IMR-90 (cell line): ENCODE measurements around the gene MARS1. TPM values are rescaled to one million over a fixed set of nuclear protein-coding genes. Genes with fewer than 3 reads are reported as not detected.

Experiments used
- ATAC-seq: fragments of 200-7000 bp; cut with Tn5 transposase; 2 replicates; pipeline ENCODE4 v1.9.1; 2020; ENCODE audit warnings: low read depth, mild to moderate bottlenecking, moderate library complexity
- BruUV-seq: library from RNA; stranded (reverse); fragments of 400-500 nt; replicated peaks from 2 replicates; lab custom pipeline; 2021; lab: Mats Ljungman, UMichigan
- CTCF ChIA-PET: fragments of 300-600 bp; formaldehyde crosslinking; extraction: SDS; loops from one replicate; lab custom pipeline; 2021; ENCODE audit warnings: antibody characterized with exemption; lab: Yijun Ruan, JAX
- POLR2A ChIA-PET: fragments of 300-600 bp; sonication (Branson Sonifier 250); formaldehyde crosslinking; loops from one replicate; lab custom pipeline; 2022; ENCODE audit warnings: antibody characterized with exemption; ENCODE audit not compliant: unreplicated experiment; lab: Charles Lee
- DNase-seq: peaks from one replicate; pipeline ENCODE4 v3.0.0; 2013
- H2AFZ ChIP-seq: replicated peaks from 2 replicates; pipeline ENCODE3; 2013; ENCODE audit warnings: low read length, mild to moderate bottlenecking; ENCODE audit not compliant: poor library complexity
- H2AK5ac ChIP-seq: 2 replicates; pipeline ENCODE4 v1.6.1; 2013; ENCODE audit warnings: low read depth, low read length, inconsistent platforms
- H2AK9ac ChIP-seq: replicated peaks from 2 replicates; pipeline ENCODE3; 2013; ENCODE audit warnings: mild to moderate bottlenecking, low read depth, low read length, moderate library complexity; ENCODE audit not compliant: poor library complexity
- H2BK120ac ChIP-seq: 2 replicates; pipeline ENCODE4 v1.6.1; 2013; ENCODE audit warnings: low read depth, low read length, inconsistent platforms
- H2BK15ac ChIP-seq: 3 replicates; pipeline ENCODE4 v1.6.1; 2013; ENCODE audit warnings: low read depth, low read length, inconsistent platforms
- H2BK20ac ChIP-seq: 2 replicates; pipeline ENCODE4 v1.6.1; 2013; ENCODE audit warnings: low read depth, mild to moderate bottlenecking, inconsistent platforms, low read length, moderate library complexity
- H2BK5ac ChIP-seq: 2 replicates; pipeline ENCODE4 v1.6.1; 2013; ENCODE audit warnings: mild to moderate bottlenecking, low read depth, low read length, inconsistent platforms; ENCODE audit not compliant: poor library complexity, severe bottlenecking
- H3K14ac ChIP-seq: replicated peaks from 2 replicates; pipeline ENCODE4 v1.6.1; 2013; ENCODE audit warnings: low read depth, low read length, inconsistent platforms
- H3K18ac ChIP-seq: 2 replicates; pipeline ENCODE4 v1.6.1; 2013; ENCODE audit warnings: low read depth, low read length, control low read depth
- H3K23ac ChIP-seq: 2 replicates; pipeline ENCODE4 v1.6.1; 2013; ENCODE audit warnings: low read depth, low read length, inconsistent platforms
- H3K27ac ChIP-seq: 2 replicates; pipeline ENCODE4 v1.5.1; 2013; ENCODE audit warnings: mild to moderate bottlenecking, control low read depth, low read length; ENCODE audit not compliant: insufficient read depth
- H3K27me3 ChIP-seq: 2 replicates; pipeline ENCODE4 v1.6.1; 2013; ENCODE audit warnings: low read length; ENCODE audit not compliant: control insufficient read depth, insufficient read depth
- H3K36me3 ChIP-seq: 2 replicates; pipeline ENCODE4 v1.6.1; 2013; ENCODE audit warnings: low read length, mixed read lengths; ENCODE audit not compliant: control insufficient read depth, insufficient read depth
- H3K4ac ChIP-seq: 2 replicates; pipeline ENCODE4 v1.6.1; 2013; ENCODE audit warnings: low read depth, low read length, inconsistent platforms
- H3K4me1 ChIP-seq: 2 replicates; pipeline ENCODE4 v1.6.1; 2013; ENCODE audit warnings: low read length, mixed read lengths; ENCODE audit not compliant: control insufficient read depth, insufficient read depth
- H3K4me2 ChIP-seq: 2 replicates; pipeline ENCODE4 v1.6.1; 2013; ENCODE audit warnings: low read depth, mild to moderate bottlenecking, control low read depth, low read length, moderate library complexity
- H3K4me3 ChIP-seq: 2 replicates; pipeline ENCODE4 v1.5.1; 2013; ENCODE audit warnings: low read depth, mild to moderate bottlenecking, control low read depth, low read length, moderate library complexity; ENCODE audit not compliant: insufficient read depth
- H3K56ac ChIP-seq: 2 replicates; pipeline ENCODE4 v1.6.1; 2013; ENCODE audit warnings: low read length, inconsistent platforms; ENCODE audit not compliant: insufficient read depth; ENCODE audit errors: extremely low read depth
- H3K79me1 ChIP-seq, 2 experiments: 2 replicates each; pipeline ENCODE4 v1.6.1; 2013; ENCODE audit warnings: low read length in 2 of 2, inconsistent platforms in 1 of 2, low read depth in 1 of 2
- H3K9ac ChIP-seq: 2 replicates; pipeline ENCODE4 v1.6.1; 2013; ENCODE audit warnings: low read depth, low read length, control low read depth
- H3K9me1 ChIP-seq: 2 replicates; pipeline ENCODE4 v1.6.1; 2013; ENCODE audit warnings: low read length, inconsistent platforms; ENCODE audit not compliant: insufficient read depth
- H3K9me3 ChIP-seq: 2 replicates; pipeline ENCODE4 v1.6.1; 2013; ENCODE audit warnings: low read length; ENCODE audit not compliant: control insufficient read depth, insufficient read depth
- H4K20me1 ChIP-seq: 2 replicates; pipeline ENCODE4 v1.6.1; 2013; ENCODE audit warnings: low read length, inconsistent platforms; ENCODE audit not compliant: insufficient read depth
- H4K5ac ChIP-seq: 2 replicates; pipeline ENCODE4 v1.6.1; 2013; ENCODE audit warnings: mild to moderate bottlenecking, low read depth, low read length, control low read depth
- H4K8ac ChIP-seq, 2 experiments: 2 replicates each; pipeline ENCODE4 v1.6.1; 2013; ENCODE audit warnings: low read depth in 2 of 2, low read length in 2 of 2, control low read depth in 1 of 2, inconsistent platforms in 1 of 2
- H4K91ac ChIP-seq: 2 replicates; pipeline ENCODE4 v1.6.1; 2013; ENCODE audit warnings: low read depth, low read length, inconsistent platforms; ENCODE audit not compliant: insufficient read depth
- WGBS, 2 experiments: methylation state at CpG; one replicate each; pipeline versions ENCODE4 v1.1.5 to v1.1.7; 2013; ENCODE audit warnings: missing lambda C conversion rate in 2 of 2; ENCODE audit not compliant: insufficient read length in 1 of 2; ENCODE audit errors: extremely low coverage in 2 of 2; 5-methylcytosine and 5-hydroxymethylcytosine counted together
- dilution Hi-C: fragments of 300-500 bp; cut with HindIII; formaldehyde crosslinking; loops from one replicate; pipeline ENCODE4 v1.14.3; 2018; ENCODE audit warnings: low sequenced_read_pairs; ENCODE audit not compliant: unreplicated experiment
- in situ Hi-C: fragments of 300-500 bp; cut with MboI; formaldehyde crosslinking; loops from 3 replicates; pipeline ENCODE4 v1.14.3; 2019; ENCODE audit warnings: low sequenced_read_pairs, inconsistent platforms, mixed read lengths
- intact Hi-C: fragments of 100-400 bp; cut with micrococcal nuclease; formaldehyde crosslinking; loops from 2 replicates; pipeline ENCODE4 v1.10.0; 2022
- polyA plus RNA-seq, 3 experiments: library from polyadenylated mRNA; depleted of rRNA; stranded (reverse); fragments of >200 nt; gene quantifications; 2 replicates each; pipeline ENCODE4 v1.2.3, GENCODE V29; 2012; ENCODE audit warnings: low replicate concordance in 1 of 3
- total RNA-seq: library from RNA; depleted of rRNA; stranded (reverse); fragments of >200 nt; gene quantifications from 2 replicates; pipeline ENCODE4 v1.2.3, GENCODE V29; 2012
- TF ChIP-seq, protein P1 (sequence below): fragments of 150-350 bp; IDR thresholded peaks from 2 replicates; pipeline ENCODE4 v1.6.1; 2016; ENCODE audit warnings: low read depth, mild to moderate bottlenecking, low read length, moderate library complexity, borderline replicate concordance

Gene MARS1
- total and polyA plus RNA-seq, 2 of the 4 experiments (the other 2 are of a cell fraction): 156 to 164 TPM

DNA sequence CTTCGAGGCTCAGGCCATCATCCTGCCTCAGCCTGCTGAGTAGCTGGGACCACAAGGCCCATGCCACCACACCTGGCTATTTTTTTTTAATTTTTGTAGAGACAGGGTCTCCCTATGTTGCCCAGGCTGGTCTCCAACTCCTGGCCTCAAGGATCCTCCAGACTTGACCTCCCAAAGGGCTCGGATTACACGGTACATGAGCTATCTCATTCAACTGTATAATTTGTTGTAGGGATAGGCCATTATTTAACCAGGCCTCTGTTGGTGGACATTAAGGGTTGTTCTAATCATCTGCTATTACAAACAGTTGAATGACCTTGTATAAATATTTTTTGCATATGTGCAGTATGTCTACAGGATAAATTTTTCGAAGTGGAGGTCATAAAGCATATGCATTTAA lies 71.0 kb downstream of the MARS1 start:
- BruUV-seq: no TSS peak
- H3K79me1 ChIP-seq: no peaks in the 10 kb centered on the region
- H3K4ac ChIP-seq: no peak overlapping the region
- ATAC-seq (no peak), DNase-seq (no peak)
- ChIA-PET CTCF (interaction anchor here (0.9 kb wide), 1 partner anchor 24 kb away, joined by 3 read pairs; no protein-coding TSS in a partner anchor), POLR2A (no interaction called here)
- no peak overlapping the region for H4K8ac ChIP-seq
- no peak overlapping the region for H2BK20ac ChIP-seq
- WGBS, 2 experiments: 20% methylated on average over 1 of the region's 4 CpGs; no CpG with 5 or more reads in 1 of the 2 experiments
- H3K9me3 ChIP-seq: no peaks in the 10 kb centered on the region
- no peak overlapping the region for H3K9ac ChIP-seq
- H4K20me1 ChIP-seq: no peaks in the 10 kb centered on the region
- no peak overlapping the region for H2BK5ac ChIP-seq
- H3K23ac ChIP-seq: no peak overlapping the region
- H3K27ac ChIP-seq: no peak overlapping the region
- H3K56ac ChIP-seq: no peak overlapping the region
- no peak overlapping the region for H2AFZ ChIP-seq
- H3K36me3 ChIP-seq: no peaks in the 10 kb centered on the region
- H4K91ac ChIP-seq: no peak overlapping the region
- no peak overlapping the region for H2BK120ac ChIP-seq
- H4K5ac ChIP-seq: no peak overlapping the region
- no peak overlapping the region for H2BK15ac ChIP-seq
- no peaks in the 10 kb centered on the region for H3K4me1 ChIP-seq
- H2AK9ac ChIP-seq: no peak overlapping the region
- no peaks in the 10 kb centered on the region for H3K9me1 ChIP-seq
- no peak overlapping the region for H3K4me3 ChIP-seq
- H3K27me3 ChIP-seq: peaks cover 9% of the 10 kb centered on the region
- H2AK5ac ChIP-seq: no peak overlapping the region
- dilution Hi-C loops (loop anchor here (25.0 kb wide), 1 partner anchor 103 kb away; no protein-coding TSS in a partner anchor), in situ Hi-C loops (no loop called here), intact Hi-C loops (no loop called here)
- TF ChIP-seq, protein P1, sequence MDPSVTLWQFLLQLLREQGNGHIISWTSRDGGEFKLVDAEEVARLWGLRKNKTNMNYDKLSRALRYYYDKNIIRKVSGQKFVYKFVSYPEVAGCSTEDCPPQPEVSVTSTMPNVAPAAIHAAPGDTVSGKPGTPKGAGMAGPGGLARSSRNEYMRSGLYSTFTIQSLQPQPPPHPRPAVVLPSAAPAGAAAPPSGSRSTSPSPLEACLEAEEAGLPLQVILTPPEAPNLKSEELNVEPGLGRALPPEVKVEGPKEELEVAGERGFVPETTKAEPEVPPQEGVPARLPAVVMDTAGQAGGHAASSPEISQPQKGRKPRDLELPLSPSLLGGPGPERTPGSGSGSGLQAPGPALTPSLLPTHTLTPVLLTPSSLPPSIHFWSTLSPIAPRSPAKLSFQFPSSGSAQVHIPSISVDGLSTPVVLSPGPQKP: no peak
- H3K14ac ChIP-seq: no peak overlapping the region
- H3K18ac ChIP-seq: no peak overlapping the region
- H3K4me2 ChIP-seq: no peak overlapping the region
